MCF 10A (cell line): ENCODE measurements around the gene OBSCN. TPM values are rescaled to one million over a fixed set of nuclear protein-coding genes. Genes with fewer than 3 reads are reported as not detected.

Experiments
- Bru-seq: library from RNA; stranded (reverse); fragments of 400-500 nt; gene quantifications from one replicate; lab custom pipeline; 2021; lab: Mats Ljungman, UMichigan
- BruChase-seq, 2 experiments: library from RNA; stranded (reverse); fragments of 400-500 nt; gene quantifications; one replicate each; lab custom pipeline; 2021; lab: Mats Ljungman, UMichigan
- BruUV-seq: library from RNA; stranded (reverse); fragments of 400-500 nt; replicated peaks from 2 replicates; lab custom pipeline; 2021; lab: Mats Ljungman, UMichigan
- CTCF ChIA-PET: fragments of 300-600 bp; sonication (Branson Sonifier 250); formaldehyde crosslinking; extraction: SDS; loops from one replicate; lab custom pipeline; 2021; ENCODE audit warnings: antibody characterized with exemption, inconsistent platforms; lab: Yijun Ruan, JAX
- POLR2A ChIA-PET: fragments of 300-600, 350-650 bp; sonication (Branson Sonifier 250); formaldehyde crosslinking; extraction: SDS; loops from one replicate; lab custom pipeline; 2020; ENCODE audit warnings: antibody characterized with exemption, inconsistent platforms; lab: Yijun Ruan, JAX
- DNase-seq: peaks from one replicate; pipeline ENCODE4 v3.0.0-alpha.2; 2018; ENCODE audit not compliant: unreplicated experiment
- H3K27ac Mint-ChIP-seq: one replicate; pipeline ENCODE4 v1.8.0; 2022; ENCODE audit warnings: mild to moderate bottlenecking, low read depth, mixed read lengths; ENCODE audit not compliant: unreplicated experiment
- H3K27me3 Mint-ChIP-seq: one replicate; pipeline ENCODE4 v1.8.0; 2022; ENCODE audit warnings: mixed read lengths; ENCODE audit not compliant: insufficient read depth, unreplicated experiment
- H3K36me3 Mint-ChIP-seq: one replicate; pipeline ENCODE4 v1.8.0; 2022; ENCODE audit warnings: mild to moderate bottlenecking, moderate library complexity, mixed read lengths; ENCODE audit not compliant: insufficient read depth, unreplicated experiment
- H3K4me1 Mint-ChIP-seq: one replicate; pipeline ENCODE4 v1.8.0; 2022; ENCODE audit warnings: mixed read lengths; ENCODE audit not compliant: insufficient read depth, unreplicated experiment
- H3K4me3 Mint-ChIP-seq: one replicate; pipeline ENCODE4 v1.8.0; 2022; ENCODE audit warnings: mild to moderate bottlenecking, moderate library complexity, mixed read lengths; ENCODE audit not compliant: unreplicated experiment
- H3K9me3 Mint-ChIP-seq: one replicate; pipeline ENCODE4 v1.8.0; 2022; ENCODE audit warnings: mixed read lengths; ENCODE audit not compliant: unreplicated experiment
- CTCF ChIP-seq: fragments of 200-600 bp; IDR thresholded peaks from one replicate; pipeline ENCODE4 v1.8.0; 2022; ENCODE audit warnings: antibody characterized with exemption, mild to moderate bottlenecking; ENCODE audit not compliant: unreplicated experiment
- intact Hi-C: fragments of 100-400 bp; cut with micrococcal nuclease; formaldehyde crosslinking; loops from 2 replicates; pipeline ENCODE4 v1.14.1; 2022
- long read RNA-seq: library from polyadenylated mRNA; stranded (forward); transcript quantifications from one replicate; pipeline ENCODE4 v2.0.0, GENCODE V29; 2022
- total RNA-seq: library from RNA; stranded (reverse); gene quantifications from 2 replicates; pipeline ENCODE4 v1.2.3, GENCODE V29; 2022

The OBSCN gene
- total RNA-seq (22.6 and 29.6 TPM in 2 replicates), Bru-seq, nascent RNA (percentile 48 among the genes with signal in this experiment), BruChase-seq, experiment 1, labeled RNA remaining after a 6-hour chase (percentile 61 among the genes with signal in this experiment), BruChase-seq, experiment 2, labeled RNA remaining after a 2-hour chase (percentile 50 among the genes with signal in this experiment)
- long read RNA-seq, partial matches to known transcripts: 7 of 16 reads
- long read RNA-seq, other reads (novel, unspliced or antisense): 9 of 16 reads

- Mint-ChIP-seq H3K27me3 (no peaks in the 10 kb centered on the region), H3K36me3 (no peaks in the 10 kb centered on the region), H3K9me3 (no peaks in the 10 kb centered on the region), H3K27ac (no peak within 1 kb of the TSS), H3K4me1 (peaks cover 8% of the 10 kb centered on the region), H3K4me3 (no peak within 1 kb of the TSS)
- TF ChIP-seq CTCF: no peak
- ChIA-PET CTCF (no interaction called here), POLR2A (interaction anchor here (1.2 kb wide), 2 partner anchors 11 to 20 kb away, joined by 3 read pairs; no protein-coding TSS in a partner anchor)
- BruUV-seq: no TSS peak
- intact Hi-C loops: no loop called here
- no peak for DNase-seq
These were observed at the start of gene OBSCN for GRCh38 chr1:228207851-228208821. TSS of gene OBSCN (plus strand) at chr1:228208044. CDS start at chr1:228211784, 3,740 bp downstream.

GRCh38 chr1:228158151-228159007, 49.5 kb upstream of the OBSCN start:
- no TSS peak for BruUV-seq
- DNase-seq: no peak
- POLR2A ChIA-PET: interaction anchor here (10.8 kb wide), 1 partner anchor 17 kb away, joined by 318 read pairs; the partner anchor contains the start of gene GUK1
- Mint-ChIP-seq H3K9me3 (no peaks in the 10 kb centered on the region), H3K27me3 (no peaks in the 10 kb centered on the region), H3K4me1 (peaks cover 36% of the 10 kb centered on the region), H3K4me3 (no peak overlapping the region), H3K36me3 (peaks cover 6% of the 10 kb centered on the region), H3K27ac (no peak overlapping the region)
- intact Hi-C loops: no loop called here
- TF ChIP-seq CTCF: no peak
- CTCF ChIA-PET: interaction anchor here (1.0 to 1.3 kb wide), 3 partner anchors 7 to 159 kb away, joined by 3 to 5 read pairs (median 4); no protein-coding TSS in a partner anchor

GRCh38 chr1:228159008-228159665, 48.7 kb upstream of the OBSCN start:
- CTCF ChIA-PET: interaction anchor here (0.7 to 1.3 kb wide), 4 partner anchors 8 to 160 kb away, joined by 3 to 5 read pairs (median 4); no protein-coding TSS in a partner anchor

More at GRCh38 chr1:228159008-228159665, 48.7 kb upstream of the OBSCN start:
- Mint-ChIP-seq H3K27ac (no peak overlapping the region), H3K9me3 (no peaks in the 10 kb centered on the region), H3K4me3 (no peak overlapping the region), H3K36me3 (peaks cover 6% of the 10 kb centered on the region), H3K4me1 (peaks cover 44% of the 10 kb centered on the region), H3K27me3 (no peaks in the 10 kb centered on the region)
- BruUV-seq: no TSS peak
- no peak for TF ChIP-seq CTCF
- no peak for DNase-seq
- POLR2A ChIA-PET: interaction anchor here (1.3 to 10.8 kb wide), 2 partner anchors 11 to 18 kb away, joined by 4 to 318 read pairs; partner anchors contain the start of gene GUK1
- intact Hi-C loops: no loop called here
